GM21576 (cell line): ENCODE results near the gene BTF3.
A peak's percentile ranks its signal among the peaks of the same experiment; 100 is the strongest.
"Not testable (repeated sequence)": the region's sequence is repeated elsewhere in the genome, so short reads cannot be mapped to it uniquely, and the experiment has no call there.

Source experiments
- ATAC-seq: cut with Tn5 transposase; IDR thresholded peaks from one replicate; pipeline ENCODE4 v1.9.1; 2021; ENCODE audit warnings: mild to moderate bottlenecking, moderate library complexity; ENCODE audit not compliant: unreplicated experiment

Gene BTF3

GRCh38 chr5:73498057-73498992 is at the start of gene BTF3:
Gene BTF3 (plus strand): TSS chr5:73498442. CDS start chr5:73498668, 226 bp downstream.
- ATAC-seq = peak; percentile 96

DNA sequence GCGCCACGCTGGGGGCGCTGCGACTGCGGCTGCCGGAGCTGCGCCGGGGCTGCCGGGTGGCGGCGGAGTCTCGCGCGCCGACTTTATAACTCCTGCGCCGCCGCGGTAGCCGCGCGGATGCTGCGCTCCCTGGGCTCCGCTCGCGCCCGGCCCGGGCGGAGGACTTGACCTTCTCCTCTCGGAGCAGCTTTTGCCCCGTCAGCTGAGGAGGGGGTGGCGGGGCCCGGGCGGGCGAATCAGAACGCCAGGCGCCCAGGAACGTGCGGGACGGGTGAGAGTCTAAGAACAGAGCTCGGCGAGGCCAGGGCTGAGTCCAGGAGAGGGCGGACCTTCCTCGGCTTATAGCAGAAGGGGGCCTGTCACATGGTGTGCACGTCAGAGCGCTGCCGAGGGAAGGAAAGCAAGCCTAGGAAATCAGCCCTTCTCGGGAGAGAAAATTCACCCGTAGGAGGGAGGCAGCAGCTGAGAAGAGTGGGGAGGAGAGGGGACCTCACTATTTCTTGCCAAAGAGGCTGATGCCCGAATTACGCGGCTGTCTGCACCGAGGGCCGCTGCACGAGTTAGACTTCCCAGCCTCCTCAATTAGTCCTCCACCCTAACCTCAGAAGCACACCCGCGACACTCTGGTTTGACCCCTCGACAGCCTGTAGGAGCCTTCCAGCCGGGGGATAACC is 49.6 kb upstream of the BTF3 start, which contains the start of gene FOXD1:
TSS of gene FOXD1 (minus strand) at position 315 of the 674 bp plus-strand sequence. CDS start 415 bp downstream, outside the sequence.
- peak; percentile 42 for ATAC-seq

DNA sequence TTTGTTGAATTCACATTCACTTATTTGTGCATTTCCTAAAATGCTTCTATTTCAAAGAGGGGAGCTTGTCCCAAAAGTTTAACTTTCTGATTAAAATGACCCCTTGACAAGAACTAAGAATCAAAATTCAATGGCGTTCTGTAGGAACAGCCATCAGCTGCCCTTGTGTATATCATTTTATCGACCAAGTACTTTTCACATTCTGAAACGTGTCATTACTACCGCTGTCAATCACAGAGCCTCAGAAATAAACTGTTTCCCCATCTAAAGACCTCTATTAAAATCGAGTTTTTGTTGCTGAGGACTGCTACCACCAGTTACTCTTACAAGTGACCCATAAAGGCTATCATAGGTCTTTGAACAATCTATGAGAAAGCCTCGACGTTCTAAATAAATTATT is 48.1 kb upstream of the BTF3 start:
- ATAC-seq = no peak

DNA sequence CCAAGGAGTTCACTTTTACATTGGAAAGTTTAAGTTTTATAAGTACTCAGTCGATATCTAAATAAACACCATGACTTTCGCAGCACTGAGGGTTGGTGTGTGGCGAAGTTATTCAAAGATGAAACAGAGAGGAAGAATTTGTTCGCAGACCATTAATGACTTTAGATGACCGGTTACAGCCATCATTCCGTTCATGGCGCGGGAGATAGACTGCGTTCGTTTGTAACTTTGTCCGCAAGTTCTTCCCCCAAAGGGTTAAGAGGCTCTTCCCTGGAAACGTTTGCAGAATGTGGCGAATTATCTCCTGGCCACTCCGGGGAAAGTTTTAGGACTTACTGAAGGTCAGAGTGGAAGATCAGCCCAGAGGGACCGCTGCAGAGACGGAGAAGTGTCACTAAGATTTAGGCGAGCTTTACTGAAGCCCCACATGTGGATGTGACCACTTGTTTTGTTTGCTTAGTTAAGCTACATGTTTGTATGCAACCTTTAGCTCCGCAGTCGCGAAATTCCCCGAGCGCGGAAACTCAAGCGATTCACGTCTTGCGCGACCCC is 47.5 kb upstream of the BTF3 start:
- no peak for ATAC-seq

DNA sequence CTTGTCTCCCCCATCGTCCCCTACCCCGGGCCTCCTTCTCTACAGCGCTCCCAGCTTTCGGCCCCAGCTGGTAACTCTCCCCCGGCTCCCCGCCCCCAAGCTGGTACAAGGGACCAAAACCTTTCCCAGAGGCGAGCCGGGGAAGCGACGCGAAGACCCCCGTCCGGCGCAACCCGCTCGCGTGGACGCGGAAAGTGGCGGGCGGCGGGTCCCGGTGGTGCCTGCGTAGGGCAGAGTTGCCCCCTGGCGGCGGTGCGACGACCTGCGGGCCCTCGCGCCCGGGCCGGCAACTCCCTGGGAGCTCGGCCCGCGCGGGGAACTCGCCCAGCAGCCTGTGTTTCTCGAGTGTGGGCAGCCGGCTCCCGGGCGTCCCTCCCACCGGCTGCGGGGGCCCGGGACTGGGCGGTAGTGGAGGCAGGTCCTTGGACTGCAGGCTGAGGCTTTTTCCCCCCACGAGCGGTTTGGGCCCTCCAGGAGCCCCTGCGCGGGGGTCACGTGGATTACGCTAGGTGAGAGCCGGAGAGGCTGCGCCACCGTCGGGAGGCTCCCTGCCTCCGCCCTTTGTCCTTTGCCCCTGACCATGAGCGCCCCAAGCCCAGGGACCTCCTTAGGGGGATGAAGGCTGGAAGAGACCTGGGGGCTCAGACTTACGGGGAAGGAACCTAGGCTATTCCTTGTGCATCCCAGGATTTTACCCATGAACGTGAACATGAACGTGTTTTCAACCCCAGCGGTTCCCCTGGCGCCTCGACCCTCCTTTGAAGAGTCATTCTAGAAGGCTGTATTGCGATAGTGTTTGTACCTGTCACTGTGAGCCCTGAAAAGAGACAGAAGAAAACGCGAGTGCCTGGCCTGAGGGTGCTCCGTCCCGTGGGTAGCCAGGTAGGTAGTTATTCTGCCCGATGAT is 46.8 kb upstream of the BTF3 start:
- no peak for ATAC-seq

DNA sequence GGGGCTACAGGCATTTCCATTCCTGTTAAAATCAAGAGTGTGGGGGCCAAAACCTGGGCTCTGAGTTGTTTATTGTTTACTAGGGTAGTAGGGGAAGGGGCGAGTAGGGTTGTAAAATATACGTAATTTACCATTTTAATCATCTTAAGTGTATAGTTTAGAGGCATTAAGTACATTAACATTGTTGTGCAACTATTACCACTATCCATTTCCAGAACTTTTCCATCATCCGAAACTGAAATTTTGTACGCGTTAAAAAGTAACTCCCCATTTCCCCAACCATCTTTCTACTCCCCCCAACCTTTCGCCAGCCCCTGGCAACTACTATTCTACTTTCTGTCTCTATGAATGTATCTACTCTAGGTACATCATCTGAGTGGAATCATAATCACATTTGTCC is 46.0 kb upstream of the BTF3 start:
- no peak for ATAC-seq

- ATAC-seq = no peak
Measured at GRCh38 chr5:73454379-73455036, 43.7 kb upstream of the BTF3 start.

GRCh38 chr5:73456462-73456861 is 41.8 kb upstream of the BTF3 start:
- not testable (repeated sequence) for ATAC-seq

- ATAC-seq = no peak
Measured at GRCh38 chr5:73459366-73459765, 38.9 kb upstream of the BTF3 start.

DNA sequence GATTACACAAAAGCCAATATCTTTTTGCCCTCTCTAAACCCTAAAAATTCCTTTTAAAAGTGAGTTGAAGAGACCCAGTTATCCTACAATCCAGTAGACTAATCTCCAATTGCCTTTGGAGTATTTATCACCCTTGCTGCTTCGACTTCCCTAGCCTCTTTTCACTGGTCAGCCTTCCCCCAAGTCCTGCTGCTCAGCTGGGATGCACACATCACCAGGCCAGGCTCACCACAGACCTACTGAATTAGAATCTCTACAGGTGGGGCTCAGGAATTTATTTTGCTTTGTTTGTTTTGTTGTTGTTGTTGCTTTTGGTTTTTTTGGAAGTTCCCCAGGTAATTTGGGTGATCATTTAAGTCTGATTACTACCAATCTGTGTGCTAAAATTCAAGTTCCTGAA is 38.1 kb upstream of the BTF3 start:
- ATAC-seq = no peak

DNA sequence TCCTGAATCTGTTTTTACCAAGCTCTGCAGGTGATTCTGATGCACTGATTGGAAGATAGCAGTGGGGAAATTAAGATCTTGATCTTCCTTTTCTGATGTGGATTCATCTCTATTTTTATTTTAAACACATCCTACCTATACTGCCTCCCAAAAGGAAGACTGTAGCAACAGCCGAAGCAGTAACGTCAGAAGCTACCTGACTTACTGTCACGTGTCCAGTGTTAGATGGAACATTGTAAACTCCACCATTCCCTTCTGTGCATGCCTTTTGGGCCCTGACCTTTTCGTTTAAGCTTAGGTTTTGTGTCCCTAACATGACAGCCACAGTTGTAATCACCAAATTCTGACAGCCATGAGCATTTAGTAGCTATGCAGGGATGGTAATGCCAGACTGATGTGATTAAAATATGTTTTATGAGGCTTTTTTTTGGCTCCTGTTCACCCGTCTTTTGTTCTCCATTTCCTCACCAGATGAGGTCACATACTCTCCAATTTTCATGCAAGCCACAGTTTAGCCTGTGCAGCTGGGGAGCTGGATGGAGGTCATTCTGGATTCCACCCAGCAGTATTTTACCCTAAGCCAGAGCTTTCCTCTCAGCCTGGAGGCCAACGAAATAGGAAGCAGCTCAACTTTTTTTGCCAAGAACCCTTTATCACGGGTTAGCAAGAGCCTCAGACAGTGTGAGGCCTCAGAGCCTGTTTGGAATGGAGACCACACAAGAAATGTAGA is 34.1 kb upstream of the BTF3 start:
- ATAC-seq = no peak

DNA sequence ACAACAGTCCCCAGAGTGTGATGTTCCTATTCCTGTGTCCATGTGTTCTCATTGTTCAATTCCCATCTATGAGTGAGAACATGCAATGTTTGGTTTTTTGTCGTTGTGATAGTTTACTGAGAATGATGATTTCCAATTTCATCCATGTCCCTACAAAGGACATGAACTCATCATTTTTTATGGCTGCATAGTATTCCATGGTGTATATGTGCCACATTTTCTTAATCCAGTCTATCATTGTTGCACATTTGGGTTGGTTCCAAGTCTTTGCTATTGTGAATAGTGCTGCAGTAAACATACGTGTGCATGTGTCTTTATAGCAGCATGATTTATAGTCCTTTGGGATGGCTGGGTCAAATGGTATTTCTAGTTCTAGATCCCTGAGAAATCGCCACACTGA is 29.6 kb upstream of the BTF3 start:
- ATAC-seq = not testable (repeated sequence)

DNA sequence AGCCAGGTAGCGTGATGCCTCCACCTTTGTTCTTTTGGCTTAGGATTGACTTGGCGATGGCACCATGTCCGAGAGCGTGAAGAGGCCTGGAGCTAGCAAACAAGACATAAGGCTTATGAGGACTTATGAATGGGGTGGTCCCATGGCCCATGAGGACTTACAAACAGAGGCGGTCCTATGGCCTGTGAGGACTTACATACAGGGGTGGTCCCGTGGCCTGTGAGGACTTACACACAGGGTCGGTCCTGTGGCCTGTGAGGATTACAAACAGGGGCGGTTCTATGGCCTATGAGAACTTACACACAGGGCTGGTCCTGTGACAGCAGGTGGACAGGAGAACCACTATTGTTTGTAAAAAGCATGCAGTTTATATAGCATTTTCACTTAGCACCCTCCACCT is 28.4 kb upstream of the BTF3 start:
- no peak for ATAC-seq

DNA sequence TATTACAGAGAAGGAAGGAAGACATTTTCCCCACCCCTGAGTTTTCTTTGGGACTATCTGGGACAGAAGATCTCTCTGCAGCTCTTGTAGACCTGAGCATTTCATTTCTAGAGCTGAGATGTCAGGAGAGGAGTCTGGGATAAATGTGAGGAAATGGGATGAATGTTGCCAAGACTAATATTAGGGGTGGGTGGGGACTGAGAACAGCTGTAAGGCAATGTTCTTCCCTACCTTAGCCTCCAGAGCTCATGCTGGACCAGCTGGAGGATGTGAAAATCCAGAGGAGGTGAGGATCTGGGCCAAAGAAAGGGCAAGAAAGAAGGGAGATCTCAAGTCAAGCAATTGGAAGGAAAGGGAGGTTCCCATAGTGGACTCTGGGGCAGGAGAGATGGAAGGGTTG is 26.6 kb upstream of the BTF3 start:
- no peak for ATAC-seq

DNA sequence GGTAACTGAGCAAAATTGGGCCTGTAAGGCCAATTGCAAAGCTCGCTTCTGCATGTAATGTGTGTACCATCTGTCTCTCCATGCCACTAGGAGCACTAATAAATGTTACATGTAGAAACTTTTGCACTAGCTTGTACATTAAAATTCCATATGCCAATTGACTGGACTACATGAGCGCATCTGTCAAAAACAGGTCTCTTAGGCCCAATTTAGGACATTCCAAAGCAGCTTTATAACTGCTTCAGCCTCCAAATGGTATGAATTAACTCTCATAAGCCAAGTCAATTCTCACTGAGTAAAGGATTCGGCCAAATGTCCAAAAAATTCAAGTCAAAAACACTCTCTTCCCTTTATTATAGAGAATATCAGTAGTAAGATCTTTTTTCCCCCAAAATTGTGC is 26.1 kb upstream of the BTF3 start:
- ATAC-seq = no peak

- ATAC-seq = no peak
Measured at GRCh38 chr5:73480500-73480899, 17.7 kb upstream of the BTF3 start.

DNA sequence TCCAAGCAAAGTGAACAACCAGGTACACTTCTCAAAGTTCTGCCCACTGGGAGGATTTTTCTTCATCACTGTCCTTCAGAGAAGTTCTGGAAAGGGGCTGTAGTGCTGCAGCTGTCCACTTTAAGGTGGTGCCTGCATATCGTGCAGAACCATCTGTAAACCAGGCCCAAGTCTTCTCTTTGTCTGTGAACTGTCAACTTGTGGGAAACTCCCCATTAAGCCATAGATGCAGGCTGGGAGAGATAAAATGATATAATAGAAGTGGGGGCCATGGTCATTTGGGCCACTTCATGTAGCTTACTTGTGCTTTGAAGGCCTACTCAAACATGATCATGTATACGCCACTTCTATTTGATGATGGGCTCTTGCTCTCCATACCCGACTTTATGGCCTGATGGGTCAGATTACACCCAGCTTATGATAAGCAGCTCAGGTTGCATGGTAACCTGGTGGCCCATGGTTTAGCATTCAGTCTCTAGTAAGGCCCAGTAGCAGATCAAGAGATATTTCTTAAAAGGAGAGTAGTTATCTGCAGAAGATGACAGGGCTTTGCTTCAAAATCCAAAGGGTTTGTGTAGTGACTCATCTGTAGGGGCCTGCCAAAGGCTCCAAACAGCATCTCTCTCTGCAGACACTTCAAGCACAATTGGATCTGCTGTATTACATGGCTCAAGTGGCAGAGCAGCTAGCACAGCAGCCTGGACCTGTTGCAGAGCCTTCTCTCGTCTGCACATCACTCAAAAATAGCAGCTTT is 15.7 kb upstream of the BTF3 start:
- no peak for ATAC-seq

GRCh38 chr5:73483676-73484075 is 14.6 kb upstream of the BTF3 start:
- ATAC-seq = no peak

DNA sequence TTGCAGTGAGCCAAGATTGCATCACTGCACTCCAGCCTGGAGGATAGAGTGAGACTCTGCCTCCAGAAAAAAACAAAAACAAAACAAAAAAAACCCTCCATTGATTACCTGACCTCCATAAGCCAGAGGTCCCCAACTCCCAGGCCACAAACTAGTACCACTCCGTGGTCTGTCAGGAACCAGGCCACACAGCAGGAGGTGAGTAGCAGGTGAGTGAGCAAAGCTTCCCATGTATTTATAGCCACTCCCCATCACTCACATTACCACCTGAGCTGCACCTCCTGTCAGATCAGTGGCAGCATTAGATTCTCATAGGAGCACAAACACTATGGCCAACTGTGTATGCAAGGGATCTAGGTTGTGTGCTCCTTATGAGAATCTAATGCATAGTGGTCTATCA is 13.7 kb upstream of the BTF3 start:
- ATAC-seq = no peak
